ENCODE data around the gene TBX3.

DNA sequence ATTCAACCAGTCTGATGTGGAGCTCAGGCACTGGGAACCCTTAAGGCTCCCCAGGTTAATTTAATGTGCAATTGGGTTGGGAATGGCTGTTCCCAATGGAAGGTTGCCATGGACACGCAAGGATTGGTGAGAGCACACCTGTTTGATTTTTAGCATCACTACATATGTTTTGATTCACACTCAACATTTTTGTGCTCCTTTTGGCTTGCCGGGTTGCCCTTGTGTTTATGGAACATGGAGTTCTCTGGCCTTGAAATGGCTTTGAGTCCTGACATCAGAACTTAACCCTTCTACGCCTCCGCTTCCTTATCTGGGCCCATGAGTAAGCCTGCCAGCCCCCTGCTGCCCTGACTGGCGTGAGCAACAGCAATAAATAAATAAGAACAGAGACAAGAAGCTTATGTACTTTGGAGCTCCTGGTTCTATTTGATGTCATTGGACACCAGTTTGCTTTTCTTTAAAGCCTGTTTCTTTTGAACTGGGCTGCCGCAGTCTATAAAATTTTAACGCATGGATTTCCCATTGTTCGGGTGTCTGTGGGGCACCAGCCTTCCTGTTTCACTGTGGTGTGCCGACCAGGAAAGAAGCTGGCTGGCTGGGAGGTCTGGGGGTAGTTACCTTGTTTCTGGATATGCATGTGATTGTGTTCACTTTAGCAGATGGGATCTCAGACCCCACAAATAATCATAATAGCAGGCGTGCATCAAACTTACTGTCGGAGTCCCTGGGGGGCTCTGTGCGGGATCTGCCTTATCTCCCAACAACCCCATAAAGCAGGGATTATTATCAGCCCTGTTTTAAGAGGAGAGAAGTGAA, 27.8 kb downstream of the TBX3 start:
- TF ChIP-seq, protein P1, sequence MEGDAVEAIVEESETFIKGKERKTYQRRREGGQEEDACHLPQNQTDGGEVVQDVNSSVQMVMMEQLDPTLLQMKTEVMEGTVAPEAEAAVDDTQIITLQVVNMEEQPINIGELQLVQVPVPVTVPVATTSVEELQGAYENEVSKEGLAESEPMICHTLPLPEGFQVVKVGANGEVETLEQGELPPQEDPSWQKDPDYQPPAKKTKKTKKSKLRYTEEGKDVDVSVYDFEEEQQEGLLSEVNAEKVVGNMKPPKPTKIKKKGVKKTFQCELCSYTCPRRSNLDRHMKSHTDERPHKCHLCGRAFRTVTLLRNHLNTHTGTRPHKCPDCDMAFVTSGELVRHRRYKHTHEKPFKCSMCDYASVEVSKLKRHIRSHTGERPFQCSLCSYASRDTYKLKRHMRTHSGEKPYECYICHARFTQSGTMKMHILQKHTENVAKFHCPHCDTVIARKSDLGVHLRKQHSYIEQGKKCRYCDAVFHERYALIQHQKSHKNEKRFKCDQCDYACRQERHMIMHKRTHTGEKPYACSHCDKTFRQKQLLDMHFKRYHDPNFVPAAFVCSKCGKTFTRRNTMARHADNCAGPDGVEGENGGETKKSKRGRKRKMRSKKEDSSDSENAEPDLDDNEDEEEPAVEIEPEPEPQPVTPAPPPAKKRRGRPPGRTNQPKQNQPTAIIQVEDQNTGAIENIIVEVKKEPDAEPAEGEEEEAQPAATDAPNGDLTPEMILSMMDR (IDR thresholded peaks at IDR 0.05; ENCODE audit: low read depth, low read length) = no peak
- TF ChIP-seq EZH2phosphoT487 (IDR thresholded peaks at IDR 0.05; ENCODE audit: low read depth) = no peak
